Activated naive CD8-positive, alpha-beta T cell treated with anti-CD3 and anti-CD28 coated beads, Interleukin-2, amount 50 U/mL, for 24 hours (primary cell): ENCODE measurements around the gene TMEM125.

Experiments used
- ATAC-seq: fragments of 150-1000 bp; cut with Tn5 transposase; one replicate; pipeline ENCODE4 v1.10.0; 2021
- DNase-seq: peaks from one replicate; pipeline ENCODE4 v3.0.0; 2021
- H3K27ac Mint-ChIP-seq: one replicate; pipeline ENCODE4 v1.8.0; 2021; ENCODE audit warnings: mild to moderate bottlenecking, mixed read lengths
- H3K27me3 Mint-ChIP-seq: one replicate; pipeline ENCODE4 v1.8.0; 2021; ENCODE audit warnings: mixed read lengths
- H3K36me3 Mint-ChIP-seq: one replicate; pipeline ENCODE4 v1.8.0; 2021; ENCODE audit warnings: low read depth, mixed read lengths
- H3K4me1 Mint-ChIP-seq: one replicate; pipeline ENCODE4 v1.8.0; 2021; ENCODE audit warnings: mixed read lengths
- H3K4me3 Mint-ChIP-seq: one replicate; pipeline ENCODE4 v1.8.0; 2021; ENCODE audit warnings: mild to moderate bottlenecking, moderate library complexity, mixed read lengths
- H3K9me3 Mint-ChIP-seq: one replicate; pipeline ENCODE4 v1.8.0; 2021; ENCODE audit warnings: mixed read lengths

Gene TMEM125

DNA sequence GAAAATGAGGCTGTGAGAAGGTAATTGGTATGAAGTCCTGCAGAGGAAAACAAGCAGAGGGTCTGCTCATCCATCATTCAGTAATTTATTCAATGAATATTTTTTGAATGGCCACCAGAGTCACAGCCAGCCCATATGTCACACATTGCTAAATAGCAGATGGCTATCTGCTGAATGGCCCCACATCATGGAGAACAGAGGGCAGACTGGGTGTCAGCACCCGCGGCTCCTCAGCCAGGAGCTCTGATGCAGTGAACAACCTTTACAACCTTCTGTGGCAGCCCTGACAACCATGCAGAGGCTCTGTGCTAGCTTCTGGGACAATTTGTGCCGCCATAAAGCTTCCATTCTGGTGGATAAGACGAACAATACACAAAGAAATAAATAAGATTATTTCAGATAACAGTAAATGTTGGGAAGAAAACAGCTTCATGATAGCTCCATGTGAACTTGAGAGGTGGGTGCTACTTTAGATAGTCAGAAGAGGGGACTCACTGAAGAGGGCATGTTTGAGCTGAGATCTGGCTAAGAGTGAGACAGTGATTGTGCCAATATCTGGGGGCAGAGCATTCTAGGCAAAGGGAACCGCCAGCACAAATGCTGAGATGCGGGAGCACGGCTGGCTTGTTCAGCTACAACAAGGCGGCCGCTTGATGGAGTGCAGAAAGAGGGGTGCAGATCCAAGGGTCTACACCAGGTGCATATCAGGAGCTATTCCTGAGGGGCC lies 18.4 kb downstream of the TMEM125 start:
- no peaks in the 10 kb centered on the region for H3K9me3 Mint-ChIP-seq
- H3K4me3 Mint-ChIP-seq: no peak overlapping the region
- H3K36me3 Mint-ChIP-seq: no peaks in the 10 kb centered on the region
- no peak overlapping the region for H3K27ac Mint-ChIP-seq
- no peaks in the 10 kb centered on the region for H3K4me1 Mint-ChIP-seq
- ATAC-seq (no peak), DNase-seq (no peak)
- H3K27me3 Mint-ChIP-seq: peaks cover 6% of the 10 kb centered on the region

GRCh38 chr1:43288785-43289706 lies 19.3 kb downstream of the TMEM125 start:
- DNase-seq: no peak
- no peak overlapping the region for H3K27ac Mint-ChIP-seq
- no peak overlapping the region for H3K4me3 Mint-ChIP-seq
- no peaks in the 10 kb centered on the region for H3K4me1 Mint-ChIP-seq
- H3K27me3 Mint-ChIP-seq: peaks cover 6% of the 10 kb centered on the region
- H3K36me3 Mint-ChIP-seq: no peaks in the 10 kb centered on the region
- H3K9me3 Mint-ChIP-seq: no peaks in the 10 kb centered on the region
- ATAC-seq: no peak

DNA sequence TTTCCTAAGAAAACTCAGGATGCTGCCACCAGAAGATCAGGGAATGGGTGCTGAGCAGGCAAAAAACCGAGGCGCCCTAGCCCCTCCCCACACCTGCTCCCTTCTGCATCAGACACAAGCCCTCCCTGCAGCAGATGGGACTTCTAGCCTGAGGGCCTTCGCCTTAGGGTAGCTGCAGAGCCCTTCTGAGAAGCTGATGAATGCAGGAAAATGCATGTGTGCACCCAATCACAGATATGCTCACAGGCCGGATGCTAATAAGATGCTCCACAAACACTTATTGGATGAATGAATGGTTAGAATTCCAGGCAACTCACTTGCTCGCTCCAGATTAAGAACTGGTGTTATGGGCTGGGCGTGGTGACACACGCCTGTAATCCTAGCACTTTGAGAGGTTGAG lies 22.4 kb downstream of the TMEM125 start:
- H3K27me3 Mint-ChIP-seq: peaks cover 2% of the 10 kb centered on the region
- ATAC-seq (no peak), DNase-seq (no peak)
- no peaks in the 10 kb centered on the region for H3K36me3 Mint-ChIP-seq
- H3K27ac Mint-ChIP-seq: no peak overlapping the region
- no peaks in the 10 kb centered on the region for H3K9me3 Mint-ChIP-seq
- no peak overlapping the region for H3K4me3 Mint-ChIP-seq
- H3K4me1 Mint-ChIP-seq: peaks cover 12% of the 10 kb centered on the region

DNA sequence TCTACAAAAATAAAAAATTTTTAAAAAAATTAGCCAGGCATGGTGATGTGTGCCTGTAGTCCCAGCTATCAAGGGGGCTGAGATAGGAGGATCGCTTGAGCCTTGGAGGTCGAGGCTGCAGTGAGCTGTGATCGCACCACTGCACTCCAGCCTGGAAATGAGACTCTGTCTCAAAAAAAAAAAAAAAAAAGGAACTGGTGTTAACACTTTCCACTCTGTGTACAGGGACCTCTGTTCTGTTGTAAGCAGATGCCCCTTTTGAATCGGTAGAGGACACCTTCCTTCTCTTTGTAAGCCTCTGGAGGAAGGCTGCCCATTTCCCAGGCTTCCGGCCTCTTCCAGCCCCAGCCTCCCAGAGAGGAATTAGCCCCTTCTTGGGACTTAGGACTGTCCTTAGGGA lies 22.9 kb downstream of the TMEM125 start:
- no peaks in the 10 kb centered on the region for H3K27me3 Mint-ChIP-seq
- H3K36me3 Mint-ChIP-seq: no peaks in the 10 kb centered on the region
- peaks cover 12% of the 10 kb centered on the region for H3K4me1 Mint-ChIP-seq
- no peak for ATAC-seq
- no peak overlapping the region for H3K4me3 Mint-ChIP-seq
- no peak for DNase-seq
- H3K9me3 Mint-ChIP-seq: no peaks in the 10 kb centered on the region
- H3K27ac Mint-ChIP-seq: no peak overlapping the region

- ATAC-seq (no peak), DNase-seq (no peak)
- Mint-ChIP-seq H3K9me3 (no peaks in the 10 kb centered on the region), H3K4me3 (no peak overlapping the region), H3K27ac (no peak overlapping the region), H3K27me3 (no peaks in the 10 kb centered on the region), H3K4me1 (peaks cover 12% of the 10 kb centered on the region), H3K36me3 (no peaks in the 10 kb centered on the region)
These were observed 23.4 kb downstream of the TMEM125 start for GRCh38 chr1:43293176-43293575.

GRCh38 chr1:43293896-43294760 lies 24.3 kb downstream of the TMEM125 start:
- no peak for ATAC-seq
- Mint-ChIP-seq H3K4me3 (no peak overlapping the region), H3K9me3 (no peaks in the 10 kb centered on the region), H3K36me3 (no peaks in the 10 kb centered on the region), H3K27me3 (no peaks in the 10 kb centered on the region), H3K4me1 (peaks cover 12% of the 10 kb centered on the region), H3K27ac (no peak overlapping the region)
- no peak for DNase-seq

DNA sequence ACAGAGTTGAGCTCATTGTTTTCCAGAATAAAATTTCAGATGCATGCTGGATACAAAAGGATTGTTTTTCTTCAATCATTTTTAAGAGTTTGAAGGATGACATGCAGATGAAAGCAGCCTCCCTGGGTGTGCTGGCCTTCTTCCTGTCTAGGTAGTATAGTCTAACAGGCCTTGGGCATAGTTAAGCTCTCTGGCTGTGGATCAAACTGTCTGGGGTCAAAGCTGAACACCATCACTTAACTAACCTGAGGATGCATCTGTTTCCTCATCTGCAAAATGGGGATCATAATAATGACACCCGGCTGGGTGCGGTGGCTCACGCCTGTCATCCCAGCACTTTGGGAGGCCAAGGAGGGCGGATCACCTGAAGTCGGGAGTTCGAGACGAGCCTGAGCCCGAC lies 25.0 kb downstream of the TMEM125 start:
- no peak overlapping the region for H3K4me3 Mint-ChIP-seq
- H3K36me3 Mint-ChIP-seq: no peaks in the 10 kb centered on the region
- no peaks in the 10 kb centered on the region for H3K9me3 Mint-ChIP-seq
- H3K27ac Mint-ChIP-seq: no peak overlapping the region
- no peak for DNase-seq
- no peaks in the 10 kb centered on the region for H3K27me3 Mint-ChIP-seq
- peaks cover 12% of the 10 kb centered on the region for H3K4me1 Mint-ChIP-seq
- ATAC-seq: no peak

- no peaks in the 10 kb centered on the region for H3K9me3 Mint-ChIP-seq
- H3K36me3 Mint-ChIP-seq: no peaks in the 10 kb centered on the region
- H3K27ac Mint-ChIP-seq: no peak overlapping the region
- no peak overlapping the region for H3K4me3 Mint-ChIP-seq
- DNase-seq (no peak), ATAC-seq (no peak)
- H3K4me1 Mint-ChIP-seq: peaks cover 12% of the 10 kb centered on the region
- no peaks in the 10 kb centered on the region for H3K27me3 Mint-ChIP-seq
These were observed 26.4 kb downstream of the TMEM125 start for GRCh38 chr1:43296207-43296606.

GRCh38 chr1:43298055-43298454 lies 28.3 kb downstream of the TMEM125 start:
- H3K4me3 Mint-ChIP-seq: no peak overlapping the region
- peaks cover 12% of the 10 kb centered on the region for H3K4me1 Mint-ChIP-seq
- H3K36me3 Mint-ChIP-seq: no peaks in the 10 kb centered on the region
- H3K27me3 Mint-ChIP-seq: no peaks in the 10 kb centered on the region
- no peak for ATAC-seq
- no peak for DNase-seq
- H3K9me3 Mint-ChIP-seq: no peaks in the 10 kb centered on the region
- H3K27ac Mint-ChIP-seq: no peak overlapping the region

GRCh38 chr1:43299101-43299500 lies 29.3 kb downstream of the TMEM125 start:
- Mint-ChIP-seq H3K27ac (no peak overlapping the region), H3K36me3 (no peaks in the 10 kb centered on the region), H3K27me3 (no peaks in the 10 kb centered on the region), H3K9me3 (no peaks in the 10 kb centered on the region), H3K4me3 (no peak overlapping the region), H3K4me1 (peaks cover 12% of the 10 kb centered on the region)
- no peak for ATAC-seq
- DNase-seq: no peak

GRCh38 chr1:43300378-43301094 lies 30.8 kb downstream of the TMEM125 start, which contains the start of gene TIE1:
Gene TIE1, plus strand, starts transcription at chr1:43300982. Its CDS starts 90 bp downstream, at chr1:43301072.
- no peak within 1 kb of the TSS for H3K27ac Mint-ChIP-seq
- H3K27me3 Mint-ChIP-seq: no peaks in the 10 kb centered on the region
- H3K9me3 Mint-ChIP-seq: no peaks in the 10 kb centered on the region
- DNase-seq: no peak
- no peak within 1 kb of the TSS for H3K4me3 Mint-ChIP-seq
- H3K4me1 Mint-ChIP-seq: peaks cover 6% of the 10 kb centered on the region
- no peak for ATAC-seq
- H3K36me3 Mint-ChIP-seq: no peaks in the 10 kb centered on the region

GRCh38 chr1:43302201-43302600 lies 32.4 kb downstream of the TMEM125 start:
- ATAC-seq (no peak), DNase-seq (no peak)
- Mint-ChIP-seq H3K9me3 (no peaks in the 10 kb centered on the region), H3K4me3 (no peak overlapping the region), H3K4me1 (no peaks in the 10 kb centered on the region), H3K27ac (no peak overlapping the region), H3K36me3 (no peaks in the 10 kb centered on the region), H3K27me3 (peaks cover 3% of the 10 kb centered on the region)

GRCh38 chr1:43302721-43303470 lies 33.1 kb downstream of the TMEM125 start:
- no peak for ATAC-seq
- no peaks in the 10 kb centered on the region for H3K36me3 Mint-ChIP-seq
- H3K27ac Mint-ChIP-seq: no peak overlapping the region
- no peaks in the 10 kb centered on the region for H3K9me3 Mint-ChIP-seq
- H3K4me1 Mint-ChIP-seq: no peaks in the 10 kb centered on the region
- H3K27me3 Mint-ChIP-seq: peaks cover 3% of the 10 kb centered on the region
- H3K4me3 Mint-ChIP-seq: no peak overlapping the region
- DNase-seq: no peak
